HepG2 (cell line): ENCODE measurements around the gene AZI2. TPM values are rescaled to one million over a fixed set of nuclear protein-coding genes. Genes with fewer than 3 reads are reported as not detected.

Experiments used
- EEA1 ChIP-seq: sonication (generic); formaldehyde crosslinking; IDR thresholded peaks from 2 replicates; pipeline ENCODE4 v1.5.1; 2020; ENCODE audit warnings: mild to moderate bottlenecking, missing genetic modification reagents, borderline replicate concordance
- ELK4 ChIP-seq: sonication (generic); formaldehyde crosslinking; IDR thresholded peaks from 2 replicates; pipeline ENCODE4 v1.9.0; 2021; ENCODE audit warnings: missing genetic modification reagents, borderline replicate concordance
- LBX2 ChIP-seq: sonication (generic); formaldehyde crosslinking; IDR thresholded peaks from 2 replicates; pipeline ENCODE4 v1.5.0; 2020; ENCODE audit warnings: missing genetic modification reagents, mild to moderate bottlenecking, borderline replicate concordance
- MEIS1 ChIP-seq: sonication (generic); formaldehyde crosslinking; IDR thresholded peaks from 2 replicates; pipeline ENCODE4 v1.9.0; 2021; ENCODE audit warnings: mild to moderate bottlenecking, missing genetic modification reagents, moderate library complexity, borderline replicate concordance
- NBN ChIP-seq: fragments of 450-650 bp; conservative IDR thresholded peaks from 2 replicates; pipeline ENCODE4 v1.6.1; 2017
- NFE2L2 ChIP-seq: fragments of 150-350 bp; IDR thresholded peaks from 2 replicates; pipeline ENCODE4 v1.6.1; 2014; ENCODE audit warnings: low read length
- NFKB2 ChIP-seq: sonication (generic); formaldehyde crosslinking; IDR thresholded peaks from 2 replicates; pipeline ENCODE4 v1.4.0; 2020; ENCODE audit warnings: missing genetic modification reagents, borderline replicate concordance
- PBX3 ChIP-seq: sonication (generic); formaldehyde crosslinking; IDR thresholded peaks from 2 replicates; pipeline ENCODE4 v1.8.1; 2023; ENCODE audit warnings: missing genetic modification reagents, inconsistent platforms, borderline replicate concordance
- SRSF9 ChIP-seq: fragments of 200-400 bp; formaldehyde crosslinking; IDR thresholded peaks from 2 replicates; pipeline ENCODE4 v1.6.1; 2018; ENCODE audit warnings: borderline replicate concordance, mild to moderate bottlenecking, low read depth, low read length; ENCODE audit not compliant: insufficient read depth, poor library complexity, severe bottlenecking
- ZNF264 ChIP-seq: sonication (generic); formaldehyde crosslinking; IDR thresholded peaks from 2 replicates; pipeline ENCODE4 v1.4.0; 2020; ENCODE audit warnings: missing genetic modification reagents
- ZNF503 ChIP-seq: sonication (generic); formaldehyde crosslinking; IDR thresholded peaks from 2 replicates; pipeline ENCODE4 v1.4.0; 2020; ENCODE audit warnings: missing genetic modification reagents
- ZNF710 ChIP-seq: sonication (generic); formaldehyde crosslinking; IDR thresholded peaks from 2 replicates; pipeline ENCODE4 v1.5.0; 2020; ENCODE audit warnings: mild to moderate bottlenecking, missing genetic modification reagents, borderline replicate concordance
- ZNF766 ChIP-seq: sonication (generic); formaldehyde crosslinking; IDR thresholded peaks from 2 replicates; pipeline ENCODE4 v1.5.0; 2020; ENCODE audit warnings: missing genetic modification reagents, borderline replicate concordance
- polyA plus RNA-seq, 8 experiments: library from polyadenylated mRNA; depleted of rRNA in 3 of 8; stranded (reverse) in 7 of 8; unstranded in 1 of 8; fragments of >200 nt; fragmentation: Illumina TruSeq in 4 of 8; extraction: Trizol in 4 of 8; gene quantifications; 2 replicates each; pipeline versions ENCODE4 v1.2.1 to v1.2.3, GENCODE V29; 2011 to 2016; ENCODE audit warnings: low read depth in 4 of 8, missing spikeins in 1 of 8, mixed read lengths in 1 of 8; ENCODE audit not compliant: insufficient read depth in 1 of 8
- total RNA-seq, 5 experiments: library from RNA; depleted of rRNA; stranded (reverse); fragments of >200 nt; fragmentation: Illumina TruSeq; extraction: Trizol; gene quantifications; 2 replicates each; pipeline ENCODE4 v1.2.3, GENCODE V29; 2016; ENCODE audit warnings: low read depth in 1 of 5
- TF ChIP-seq, protein P1 (sequence below): sonication (generic); formaldehyde crosslinking; IDR thresholded peaks from 2 replicates; pipeline ENCODE4 v1.5.0; 2020; ENCODE audit warnings: missing genetic modification reagents
- TF ChIP-seq, protein P2 (sequence below): sonication (generic); formaldehyde crosslinking; IDR thresholded peaks from 2 replicates; pipeline ENCODE4 v1.4.0; 2020; ENCODE audit warnings: missing genetic modification reagents, low read depth, mild to moderate bottlenecking, borderline replicate concordance
- TF ChIP-seq, protein P3 (sequence below): sonication (generic); formaldehyde crosslinking; IDR thresholded peaks from 2 replicates; pipeline ENCODE4 v1.4.0; 2020; ENCODE audit warnings: mild to moderate bottlenecking, low read depth, missing genetic modification reagents

AZI2 gene
- total and polyA plus RNA-seq, 2 of the 13 experiments (the other 11 are each of a cell fraction or from before 2014, with no cell fraction given) = 43.7 to 49.8 TPM

DNA sequence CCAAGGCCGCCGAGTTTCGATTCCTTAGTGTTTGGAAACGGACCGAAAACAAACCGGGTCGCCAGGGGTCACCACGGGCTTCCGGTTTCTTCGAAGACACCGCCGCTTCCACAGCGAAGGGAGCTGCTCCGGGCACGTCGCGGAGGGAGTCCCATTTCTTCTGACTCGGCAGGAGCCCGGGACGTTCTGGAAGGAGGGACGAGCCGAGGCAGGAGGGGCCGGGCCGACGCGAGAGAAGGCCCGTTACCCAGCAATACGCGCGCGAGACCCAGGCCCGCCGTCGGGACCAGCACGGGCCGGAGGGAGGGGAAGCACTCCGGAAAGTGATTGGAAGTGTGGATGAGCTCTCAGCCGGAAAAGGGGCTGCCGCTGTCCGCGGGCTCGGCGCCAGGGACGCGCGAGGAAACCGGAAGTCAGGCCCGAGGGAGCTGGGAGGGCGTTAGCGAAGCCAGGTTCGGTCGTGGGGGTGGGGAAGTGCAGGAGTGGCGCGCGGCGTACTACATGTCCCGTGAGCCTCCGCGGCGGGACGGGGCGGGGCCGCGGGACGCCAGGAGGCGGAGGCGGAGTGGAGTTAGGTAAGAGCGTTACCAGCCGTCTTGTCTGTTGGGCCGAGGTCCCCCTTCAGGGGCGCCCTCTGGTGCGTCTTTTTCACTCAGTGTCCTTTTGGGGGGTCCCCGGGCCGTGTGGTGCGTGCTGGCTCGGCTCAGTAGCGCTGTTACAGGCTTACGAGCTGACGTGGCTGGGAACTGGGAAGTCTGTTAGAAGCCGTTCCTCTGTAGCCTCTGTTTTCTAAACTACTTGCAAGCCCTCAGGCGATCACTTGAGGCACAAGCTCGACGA is at the start of gene AZI2, which contains the start of gene ZCWPW2 (continued):
- TF ChIP-seq, protein P1, sequence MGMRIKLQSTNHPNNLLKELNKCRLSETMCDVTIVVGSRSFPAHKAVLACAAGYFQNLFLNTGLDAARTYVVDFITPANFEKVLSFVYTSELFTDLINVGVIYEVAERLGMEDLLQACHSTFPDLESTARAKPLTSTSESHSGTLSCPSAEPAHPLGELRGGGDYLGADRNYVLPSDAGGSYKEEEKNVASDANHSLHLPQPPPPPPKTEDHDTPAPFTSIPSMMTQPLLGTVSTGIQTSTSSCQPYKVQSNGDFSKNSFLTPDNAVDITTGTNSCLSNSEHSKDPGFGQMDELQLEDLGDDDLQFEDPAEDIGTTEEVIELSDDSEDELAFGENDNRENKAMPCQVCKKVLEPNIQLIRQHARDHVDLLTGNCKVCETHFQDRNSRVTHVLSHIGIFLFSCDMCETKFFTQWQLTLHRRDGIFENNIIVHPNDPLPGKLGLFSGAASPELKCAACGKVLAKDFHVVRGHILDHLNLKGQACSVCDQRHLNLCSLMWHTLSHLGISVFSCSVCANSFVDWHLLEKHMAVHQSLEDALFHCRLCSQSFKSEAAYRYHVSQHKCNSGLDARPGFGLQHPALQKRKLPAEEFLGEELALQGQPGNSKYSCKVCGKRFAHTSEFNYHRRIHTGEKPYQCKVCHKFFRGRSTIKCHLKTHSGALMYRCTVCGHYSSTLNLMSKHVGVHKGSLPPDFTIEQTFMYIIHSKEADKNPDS (CRISPR knock-in tag) = no peak
- TF ChIP-seq, protein P2, sequence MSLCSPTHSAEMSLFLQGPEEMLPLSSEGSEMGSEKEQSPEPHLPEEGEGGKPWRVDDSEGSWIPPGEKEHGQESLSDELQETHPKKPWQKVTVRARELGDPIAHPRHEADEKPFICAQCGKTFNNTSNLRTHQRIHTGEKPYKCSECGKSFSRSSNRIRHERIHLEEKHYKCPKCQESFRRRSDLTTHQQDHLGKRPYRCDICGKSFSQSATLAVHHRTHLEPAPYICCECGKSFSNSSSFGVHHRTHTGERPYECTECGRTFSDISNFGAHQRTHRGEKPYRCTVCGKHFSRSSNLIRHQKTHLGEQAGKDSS (CRISPR knock-in tag) = peak; percentile 81
- TF ChIP-seq ELK4 (CRISPR knock-in tag) = peak; percentile 63; the same call in 1 of the 2 replicates
- no peak for TF ChIP-seq ZNF766 (CRISPR knock-in tag)
- peak; percentile 65; the same call in 1 of the 2 replicates for TF ChIP-seq ZNF503 (CRISPR knock-in tag)
- no peak for TF ChIP-seq NBN
- peak; percentile 91; the same call in 1 of the 2 replicates for TF ChIP-seq NFKB2 (CRISPR knock-in tag)
- no peak for TF ChIP-seq LBX2 (CRISPR knock-in tag)
- TF ChIP-seq EEA1 (CRISPR knock-in tag) = no peak
- TF ChIP-seq, protein P3, sequence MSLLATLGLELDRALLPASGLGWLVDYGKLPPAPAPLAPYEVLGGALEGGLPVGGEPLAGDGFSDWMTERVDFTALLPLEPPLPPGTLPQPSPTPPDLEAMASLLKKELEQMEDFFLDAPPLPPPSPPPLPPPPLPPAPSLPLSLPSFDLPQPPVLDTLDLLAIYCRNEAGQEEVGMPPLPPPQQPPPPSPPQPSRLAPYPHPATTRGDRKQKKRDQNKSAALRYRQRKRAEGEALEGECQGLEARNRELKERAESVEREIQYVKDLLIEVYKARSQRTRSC (CRISPR knock-in tag) = peak; percentile 76; the same call in 1 of the 2 replicates
- no peak for TF ChIP-seq PBX3
- no peak for TF ChIP-seq ZNF710 (CRISPR knock-in tag)
- peak; percentile 85; the same call in 1 of the 2 replicates for TF ChIP-seq MEIS1 (CRISPR knock-in tag)
- peak; percentile 51; the same call in 1 of the 2 replicates for TF ChIP-seq ZNF264 (CRISPR knock-in tag)
- TF ChIP-seq SRSF9 = no peak
- no peak for TF ChIP-seq NFE2L2
